GM20000 (cell line): ENCODE data around the gene ZCCHC7.

ENCODE experiments used
- DNase-seq: peaks from one replicate; pipeline ENCODE4 v3.0.0; 2012; ENCODE audit warnings: low spot score
- CTCF ChIP-seq: IDR thresholded peaks from 2 replicates; pipeline ENCODE4 v1.5.1; 2012; ENCODE audit warnings: mild to moderate bottlenecking, control low read depth; ENCODE audit errors: extremely low read depth, missing control alignments

Gene ZCCHC7

GRCh38 chr9:37324261-37324683, 203.9 kb downstream of the ZCCHC7 start:
- TF ChIP-seq CTCF = no peak
- DNase-seq = peak; percentile 29

GRCh38 chr9:37324691-37325490, 204.5 kb downstream of the ZCCHC7 start:
- DNase-seq = no peak

GRCh38 chr9:37325778-37326177, 205.4 kb downstream of the ZCCHC7 start:
- no peak for DNase-seq
- no peak for TF ChIP-seq CTCF

More at GRCh38 chr9:37324691-37325490, 204.5 kb downstream of the ZCCHC7 start:
- TF ChIP-seq CTCF = no peak

- DNase-seq = no peak
These were observed 207.2 kb downstream of the ZCCHC7 start for GRCh38 chr9:37327553-37327952.

GRCh38 chr9:37328556-37329227, 208.3 kb downstream of the ZCCHC7 start:
- DNase-seq = no peak
- TF ChIP-seq CTCF = no peak

More at GRCh38 chr9:37327553-37327952, 207.2 kb downstream of the ZCCHC7 start:
- no peak for TF ChIP-seq CTCF

- TF ChIP-seq CTCF = peak; percentile 43
- DNase-seq = peak; percentile 19
These were observed 209.2 kb downstream of the ZCCHC7 start for GRCh38 chr9:37329576-37329975.

GRCh38 chr9:37331871-37332270, 211.5 kb downstream of the ZCCHC7 start:
- no peak for TF ChIP-seq CTCF
- DNase-seq = no peak
